Gastrocnemius medialis (tissue), 4 donors: Measurements from ENCODE around the gene HFE.

Experiments used
- POLR2A ChIP-seq, 2 donors: fragments of 450-650 bp; IDR thresholded peaks; one replicate each; pipeline ENCODE4 v1.6.1; 2017; ENCODE audit warnings: antibody characterized with exemption in 2 of 2, mild to moderate bottlenecking in 2 of 2, moderate library complexity in 2 of 2
- TF ChIP-seq, protein P1 (sequence below), 5 experiments: fragments of 450-650 bp in 3 of 5; fragments of 200-600 bp in 2 of 5; sonication (generic) in 2 of 5; IDR thresholded peaks in 4 of 5; conservative IDR thresholded peaks in 1 of 5; 1 replicate in 4 of 5; 2 replicates in 1 of 5; pipeline ENCODE4 v1.5.1; 2016 to 2019; ENCODE audit warnings: antibody characterized with exemption in 5 of 5, mild to moderate bottlenecking in 3 of 5, moderate library complexity in 3 of 5

GRCh38 chr6:26121141-26122004, 34.1 kb downstream of the HFE start:
- TF ChIP-seq, protein P1, sequence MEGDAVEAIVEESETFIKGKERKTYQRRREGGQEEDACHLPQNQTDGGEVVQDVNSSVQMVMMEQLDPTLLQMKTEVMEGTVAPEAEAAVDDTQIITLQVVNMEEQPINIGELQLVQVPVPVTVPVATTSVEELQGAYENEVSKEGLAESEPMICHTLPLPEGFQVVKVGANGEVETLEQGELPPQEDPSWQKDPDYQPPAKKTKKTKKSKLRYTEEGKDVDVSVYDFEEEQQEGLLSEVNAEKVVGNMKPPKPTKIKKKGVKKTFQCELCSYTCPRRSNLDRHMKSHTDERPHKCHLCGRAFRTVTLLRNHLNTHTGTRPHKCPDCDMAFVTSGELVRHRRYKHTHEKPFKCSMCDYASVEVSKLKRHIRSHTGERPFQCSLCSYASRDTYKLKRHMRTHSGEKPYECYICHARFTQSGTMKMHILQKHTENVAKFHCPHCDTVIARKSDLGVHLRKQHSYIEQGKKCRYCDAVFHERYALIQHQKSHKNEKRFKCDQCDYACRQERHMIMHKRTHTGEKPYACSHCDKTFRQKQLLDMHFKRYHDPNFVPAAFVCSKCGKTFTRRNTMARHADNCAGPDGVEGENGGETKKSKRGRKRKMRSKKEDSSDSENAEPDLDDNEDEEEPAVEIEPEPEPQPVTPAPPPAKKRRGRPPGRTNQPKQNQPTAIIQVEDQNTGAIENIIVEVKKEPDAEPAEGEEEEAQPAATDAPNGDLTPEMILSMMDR (IDR thresholded peaks at IDR 0.05 in 4 of 5, conservative IDR thresholded peaks at IDR 0.05 in 1 of 5): no peak
- no peak for TF ChIP-seq POLR2A (IDR thresholded peaks at IDR 0.05)
